CD4-positive, alpha-beta T cell treated with Interferon gamma for 1 hour (primary cell): ENCODE measurements around the gene SRPX.

Experiments used
- DNase-seq: peaks from one replicate; pipeline ENCODE4 v3.0.0-alpha.2; 2020

Gene SRPX

DNA sequence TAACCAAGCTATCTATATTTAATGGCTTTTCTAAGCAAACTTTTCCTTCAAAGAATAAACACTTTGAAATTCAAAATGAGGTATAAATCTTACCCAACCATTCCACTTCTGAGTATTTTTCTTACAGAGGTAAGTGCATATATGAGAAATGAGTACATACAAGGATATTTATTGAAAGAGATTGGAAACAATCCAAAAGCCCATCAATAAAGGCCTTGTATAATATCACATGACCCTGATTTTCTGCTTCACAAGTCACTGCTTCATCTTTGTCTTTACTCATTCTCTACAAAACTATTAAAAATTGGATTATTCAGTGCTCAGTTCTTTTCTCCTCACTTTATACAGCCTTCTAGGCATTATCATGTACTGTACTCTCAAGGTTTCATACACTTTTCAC lies 91.3 kb downstream of the SRPX start:
- no peak for DNase-seq

DNA sequence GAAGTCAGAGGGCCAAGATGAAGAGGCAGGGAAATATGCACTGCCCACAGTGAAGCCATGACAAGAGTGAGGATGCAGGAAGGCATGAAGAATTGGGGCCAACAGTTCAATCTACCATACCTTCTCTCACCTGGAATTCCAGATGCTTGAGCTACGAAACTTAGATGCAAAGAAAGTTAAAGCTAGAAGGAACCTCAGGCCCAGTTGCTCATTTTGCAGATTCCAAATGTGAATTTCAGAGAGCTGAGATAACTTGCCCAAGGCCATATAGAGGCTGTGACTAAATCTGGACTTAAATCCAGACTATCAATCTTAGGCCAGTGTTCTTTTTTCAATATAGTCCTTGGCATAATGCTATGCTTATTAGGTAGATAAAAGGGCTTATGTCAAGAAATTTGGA lies 92.7 kb downstream of the SRPX start:
- no peak for DNase-seq

- DNase-seq: no peak
These were observed 94.5 kb downstream of the SRPX start for GRCh38 chrX:38126179-38126578.

- no peak for DNase-seq
These were observed 96.7 kb downstream of the SRPX start for GRCh38 chrX:38124000-38124399.

- no peak for DNase-seq
These were observed 103.2 kb downstream of the SRPX start for GRCh38 chrX:38117485-38117884.

- DNase-seq: no peak
These were observed 104.0 kb downstream of the SRPX start for GRCh38 chrX:38116706-38117105.

- DNase-seq: no peak
These were observed 108.1 kb downstream of the SRPX start for GRCh38 chrX:38112566-38112965.

DNA sequence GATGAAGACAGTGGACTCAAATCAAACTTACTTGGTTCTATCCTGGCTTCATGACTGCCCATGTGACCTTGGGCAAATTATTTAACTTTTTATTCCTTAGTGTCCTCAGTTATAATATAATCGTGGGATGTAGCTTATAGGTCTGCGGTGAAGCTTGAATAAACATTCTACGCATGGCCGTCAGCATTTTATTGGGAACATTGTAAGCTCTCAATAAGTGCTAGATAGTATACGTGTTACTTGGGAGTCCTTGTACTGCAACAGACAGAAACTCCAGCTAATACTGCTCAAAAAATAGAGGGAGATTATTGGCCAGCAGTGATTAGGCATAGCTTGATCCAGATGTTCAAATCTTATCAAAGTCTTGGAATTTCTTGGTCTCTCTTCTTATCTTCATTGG lies 109.5 kb downstream of the SRPX start:
- DNase-seq: no peak

DNA sequence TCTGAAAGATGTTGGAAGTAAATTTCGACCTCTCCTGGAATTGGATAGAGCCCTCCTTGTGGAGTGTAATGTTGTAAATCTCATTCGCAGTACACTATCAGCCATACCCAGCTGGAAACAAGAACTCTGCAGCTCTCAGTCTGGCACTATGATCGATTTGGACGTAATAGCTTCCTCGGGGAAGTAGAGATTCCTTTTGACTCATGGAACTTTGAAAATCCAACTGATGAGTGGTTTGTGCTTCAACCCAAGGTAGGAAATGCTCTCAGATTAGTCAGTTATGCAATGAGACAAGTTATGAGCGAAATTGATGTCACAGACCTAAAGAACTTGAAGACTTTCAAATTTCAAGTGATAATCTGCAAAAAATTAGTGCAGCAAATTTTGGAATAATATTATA lies 110.4 kb downstream of the SRPX start:
- DNase-seq: no peak

- no peak for DNase-seq
These were observed 111.4 kb downstream of the SRPX start for GRCh38 chrX:38109042-38109898.

- no peak for DNase-seq
These were observed 112.3 kb downstream of the SRPX start for GRCh38 chrX:38108364-38108763.

- no peak for DNase-seq
These were observed 113.5 kb downstream of the SRPX start for GRCh38 chrX:38106991-38107655.

DNA sequence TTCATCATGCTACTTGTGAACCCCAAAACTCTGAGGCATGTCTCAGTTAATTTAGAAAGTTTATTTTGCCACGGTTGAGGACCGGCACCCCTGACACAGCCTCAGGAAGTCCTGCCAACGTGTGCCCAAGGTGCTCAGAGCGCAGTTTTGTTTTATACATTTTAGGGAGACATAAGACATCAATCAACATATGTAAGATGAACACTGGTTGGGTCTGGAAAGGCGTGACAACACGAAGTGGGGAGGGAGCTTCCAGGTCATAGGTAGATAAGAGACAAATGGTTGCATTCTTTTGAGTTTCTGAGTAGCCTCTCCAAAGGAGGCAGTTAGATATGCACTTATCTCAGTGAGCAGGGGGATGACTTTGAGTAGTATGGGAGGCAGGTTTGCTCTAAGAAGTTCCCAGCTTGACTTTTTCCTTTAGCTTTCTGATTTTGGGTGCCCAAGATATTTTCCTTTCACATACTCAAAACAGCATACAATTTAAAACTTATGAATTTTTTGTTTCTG lies 115.4 kb downstream of the SRPX start:
- no peak for DNase-seq

GRCh38 chrX:38103857-38104812 lies 116.5 kb downstream of the SRPX start:
- DNase-seq: no peak

DNA sequence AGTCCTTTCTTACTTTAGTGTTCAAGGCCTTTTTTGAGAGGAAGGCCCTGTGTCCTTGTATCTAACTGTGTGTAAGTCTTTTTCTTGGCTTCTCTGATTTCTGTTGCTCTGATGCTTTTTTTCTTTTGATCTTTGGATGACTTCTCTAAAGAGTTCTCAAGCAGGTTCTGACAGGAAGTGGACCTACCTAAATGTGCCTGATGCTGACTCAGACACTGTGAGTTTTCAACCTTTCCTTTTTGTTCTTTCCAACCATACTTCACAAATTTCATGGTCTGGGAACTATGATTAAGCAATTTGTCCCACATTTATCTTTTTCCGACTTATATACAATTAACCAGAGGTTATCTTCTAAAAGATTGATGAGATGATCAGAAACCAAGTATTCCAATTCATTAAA lies 117.8 kb downstream of the SRPX start:
- DNase-seq: no peak

DNA sequence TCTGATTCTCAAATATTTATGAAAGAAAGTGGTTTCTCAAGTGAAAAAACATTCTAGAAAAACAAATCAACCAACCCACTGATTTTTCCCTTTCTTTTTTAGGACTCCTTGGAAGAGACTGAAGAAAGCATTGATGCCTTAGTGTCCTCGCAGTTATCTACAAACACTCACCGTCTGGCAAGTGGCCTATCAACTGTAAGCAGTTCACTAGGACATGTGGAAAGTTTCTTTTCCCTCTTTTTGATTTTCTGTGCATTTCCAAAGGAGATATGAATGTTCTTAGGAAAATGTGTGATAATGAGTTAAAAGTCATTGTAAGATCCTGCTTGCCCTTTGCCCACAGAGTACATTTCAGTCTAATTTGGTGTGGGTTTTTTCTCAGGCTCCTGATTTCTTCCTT lies 118.4 kb downstream of the SRPX start:
- DNase-seq: no peak

DNA sequence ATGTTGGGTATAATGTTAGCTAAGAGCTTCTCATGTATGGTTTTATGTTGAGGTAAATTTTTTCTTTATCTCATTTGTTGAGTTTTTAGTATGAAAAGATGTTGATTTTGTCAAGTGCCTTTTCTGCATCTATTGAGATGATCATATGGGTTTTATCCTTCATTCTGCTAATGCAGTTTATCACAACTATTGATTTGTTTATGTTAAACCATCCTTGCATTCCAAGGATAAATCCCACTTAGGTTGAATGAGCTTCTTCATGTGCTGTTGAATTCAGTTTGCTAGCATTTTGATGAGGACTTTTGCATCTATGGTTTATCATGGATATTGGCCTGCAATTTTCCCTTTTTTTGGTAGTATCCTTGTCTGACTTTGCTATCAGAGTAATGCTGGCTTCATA lies 121.0 kb downstream of the SRPX start:
- DNase-seq: no peak
